WI38 (cell line): ENCODE results near the gene SCART1.

Experiments
- H3K4me3 ChIP-seq: 2 replicates; pipeline ENCODE4 v1.5.1; 2011; ENCODE audit warnings: low read depth, mild to moderate bottlenecking, control low read depth, low read length
- TF ChIP-seq, protein P1 (sequence below): IDR thresholded peaks from 2 replicates; pipeline ENCODE4 v1.5.1; 2012; ENCODE audit warnings: low read depth, mild to moderate bottlenecking, control low read depth, low read length

The SCART1 gene

DNA sequence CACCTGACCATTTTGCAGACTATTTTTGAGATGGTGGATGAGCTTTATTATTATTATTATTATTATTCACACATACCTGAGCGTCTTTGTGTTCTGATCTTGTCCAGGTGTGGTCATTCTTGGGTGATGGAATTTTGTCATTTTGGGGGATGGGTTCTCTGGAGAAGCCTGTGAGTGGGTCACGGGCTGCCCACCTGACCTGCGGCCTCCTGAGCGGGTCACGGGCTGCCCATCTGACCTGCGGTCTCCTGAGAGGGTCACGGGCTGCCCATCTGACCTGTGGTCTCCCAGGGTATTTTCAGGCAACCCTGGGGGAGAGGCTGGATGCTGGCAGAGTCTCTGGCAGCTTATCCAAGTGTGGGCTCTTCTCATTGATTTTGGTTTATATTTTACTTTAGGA lies 7.3 kb downstream of the SCART1 start:
- no peak overlapping the region for H3K4me3 ChIP-seq
- TF ChIP-seq, protein P1, sequence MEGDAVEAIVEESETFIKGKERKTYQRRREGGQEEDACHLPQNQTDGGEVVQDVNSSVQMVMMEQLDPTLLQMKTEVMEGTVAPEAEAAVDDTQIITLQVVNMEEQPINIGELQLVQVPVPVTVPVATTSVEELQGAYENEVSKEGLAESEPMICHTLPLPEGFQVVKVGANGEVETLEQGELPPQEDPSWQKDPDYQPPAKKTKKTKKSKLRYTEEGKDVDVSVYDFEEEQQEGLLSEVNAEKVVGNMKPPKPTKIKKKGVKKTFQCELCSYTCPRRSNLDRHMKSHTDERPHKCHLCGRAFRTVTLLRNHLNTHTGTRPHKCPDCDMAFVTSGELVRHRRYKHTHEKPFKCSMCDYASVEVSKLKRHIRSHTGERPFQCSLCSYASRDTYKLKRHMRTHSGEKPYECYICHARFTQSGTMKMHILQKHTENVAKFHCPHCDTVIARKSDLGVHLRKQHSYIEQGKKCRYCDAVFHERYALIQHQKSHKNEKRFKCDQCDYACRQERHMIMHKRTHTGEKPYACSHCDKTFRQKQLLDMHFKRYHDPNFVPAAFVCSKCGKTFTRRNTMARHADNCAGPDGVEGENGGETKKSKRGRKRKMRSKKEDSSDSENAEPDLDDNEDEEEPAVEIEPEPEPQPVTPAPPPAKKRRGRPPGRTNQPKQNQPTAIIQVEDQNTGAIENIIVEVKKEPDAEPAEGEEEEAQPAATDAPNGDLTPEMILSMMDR, result no peak

DNA sequence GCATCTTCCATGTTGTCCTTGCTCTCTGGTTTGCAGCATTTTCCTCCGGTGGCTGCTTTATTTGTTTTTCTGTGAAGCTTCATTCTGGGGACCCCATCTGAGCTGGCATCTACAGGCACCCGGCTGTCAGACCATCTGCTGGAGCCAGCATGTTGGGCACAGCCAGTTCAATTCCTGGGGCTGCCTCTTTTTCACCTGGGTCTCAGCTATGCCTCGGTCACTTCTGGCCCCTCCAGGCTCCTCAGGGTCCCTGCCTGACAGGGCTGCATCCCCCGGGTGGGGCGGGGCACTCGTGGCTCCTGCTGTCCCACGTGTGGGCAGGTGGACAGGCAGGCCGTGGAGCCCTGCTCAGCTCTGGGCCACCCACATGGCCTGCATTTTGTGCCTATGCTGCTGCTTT lies 8.1 kb downstream of the SCART1 start:
- TF ChIP-seq, protein P1, result no peak
- H3K4me3 ChIP-seq, result no peak overlapping the region

DNA sequence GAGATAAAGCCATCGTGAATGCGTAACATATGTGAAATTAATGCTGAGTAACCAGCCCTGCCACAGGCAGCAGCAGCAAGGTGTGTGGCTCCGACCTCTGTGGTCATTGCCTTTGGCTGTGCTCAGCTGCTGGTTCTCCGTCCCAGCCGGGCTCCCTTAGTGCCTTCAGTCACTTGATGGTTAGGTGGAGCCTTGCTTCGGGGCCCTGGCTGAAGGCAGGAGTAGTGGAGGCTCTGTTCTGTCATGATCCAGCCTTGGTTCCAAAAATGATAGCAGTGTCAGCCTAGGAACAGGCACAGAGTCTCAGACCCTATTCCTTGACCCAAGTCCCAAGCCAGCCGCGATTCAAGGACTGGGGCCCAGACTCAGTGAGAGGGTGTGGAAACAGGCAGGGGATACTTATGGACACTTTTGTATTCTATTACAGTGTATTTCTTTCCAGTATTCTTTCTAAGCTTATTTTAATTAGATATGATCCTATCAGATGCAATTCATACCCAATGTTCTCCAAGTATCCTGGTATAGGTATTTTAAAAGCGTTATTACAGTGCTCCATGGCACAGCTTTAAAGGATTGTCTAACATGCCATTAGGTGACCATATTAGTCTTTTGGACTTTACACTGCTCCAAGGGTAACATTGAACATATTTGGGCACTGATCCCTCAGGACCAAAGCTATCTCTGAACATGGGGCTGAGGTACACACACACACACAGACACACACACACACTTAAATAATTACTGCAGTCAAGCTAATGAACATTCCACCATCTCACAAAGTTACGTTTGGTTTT lies 9.0 kb downstream of the SCART1 start:
- TF ChIP-seq, protein P1, result no peak
- no peak overlapping the region for H3K4me3 ChIP-seq

DNA sequence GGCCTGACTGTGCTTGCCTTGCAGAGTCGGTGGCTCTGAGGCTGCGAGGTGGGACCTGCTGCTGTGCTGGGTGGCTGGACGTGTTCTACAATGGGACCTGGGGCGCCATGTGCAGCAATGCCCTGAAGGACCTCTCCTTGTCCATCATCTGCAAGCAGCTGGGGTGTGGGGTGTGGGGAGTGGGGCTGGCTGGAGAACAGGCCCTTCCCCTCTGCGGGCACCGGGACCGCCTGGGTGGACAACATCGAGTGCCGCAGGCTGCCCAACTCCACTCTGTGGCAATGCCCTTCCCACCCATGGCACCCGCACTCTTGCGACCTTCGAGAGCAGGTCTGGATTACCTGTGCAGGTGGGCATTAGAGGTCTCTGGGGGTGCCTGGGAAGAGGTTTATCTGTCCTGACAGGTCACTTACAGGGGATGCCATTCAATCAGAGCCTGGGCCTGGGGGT lies 10.9 kb downstream of the SCART1 start:
- TF ChIP-seq, protein P1, result no peak
- H3K4me3 ChIP-seq, result no peak overlapping the region

DNA sequence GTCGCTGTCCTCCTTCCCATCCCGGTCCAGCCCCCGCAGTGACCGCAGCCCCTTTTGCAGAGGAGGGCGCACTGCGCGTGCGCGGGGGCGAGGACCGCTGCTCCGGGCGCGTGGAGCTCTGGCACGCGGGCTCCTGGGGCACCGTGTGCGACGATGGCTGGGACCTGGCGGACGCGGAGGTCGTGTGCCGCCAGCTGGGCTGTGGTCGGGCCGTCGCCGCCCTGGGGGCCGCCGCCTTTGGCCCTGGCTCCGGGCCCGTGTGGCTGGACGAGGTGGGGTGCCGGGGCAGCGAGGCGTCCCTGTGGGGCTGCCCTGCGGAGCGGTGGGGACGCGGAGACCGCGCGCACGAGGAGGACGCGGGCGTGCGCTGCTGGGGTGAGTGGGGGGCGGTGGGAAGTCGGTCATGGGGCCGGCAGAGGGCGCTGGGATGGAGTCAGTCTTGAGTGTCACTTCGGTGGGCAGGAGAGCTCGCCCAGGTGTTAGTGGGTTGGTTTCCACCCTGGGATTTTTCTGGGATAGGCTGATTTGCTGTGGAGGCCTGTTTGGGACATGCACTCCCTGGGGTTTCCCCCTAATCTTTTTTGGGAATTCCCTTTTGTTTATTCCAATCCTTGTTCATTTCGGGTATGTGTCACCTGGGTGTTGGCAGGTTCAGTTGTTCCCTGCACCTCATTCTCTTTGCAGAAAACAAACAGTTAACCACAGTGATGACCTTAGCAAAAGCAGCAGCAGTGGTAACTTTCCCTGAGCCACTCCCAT lies 11.6 kb downstream of the SCART1 start:
- H3K4me3 ChIP-seq, result no peak overlapping the region
- TF ChIP-seq, protein P1, result no peak

DNA sequence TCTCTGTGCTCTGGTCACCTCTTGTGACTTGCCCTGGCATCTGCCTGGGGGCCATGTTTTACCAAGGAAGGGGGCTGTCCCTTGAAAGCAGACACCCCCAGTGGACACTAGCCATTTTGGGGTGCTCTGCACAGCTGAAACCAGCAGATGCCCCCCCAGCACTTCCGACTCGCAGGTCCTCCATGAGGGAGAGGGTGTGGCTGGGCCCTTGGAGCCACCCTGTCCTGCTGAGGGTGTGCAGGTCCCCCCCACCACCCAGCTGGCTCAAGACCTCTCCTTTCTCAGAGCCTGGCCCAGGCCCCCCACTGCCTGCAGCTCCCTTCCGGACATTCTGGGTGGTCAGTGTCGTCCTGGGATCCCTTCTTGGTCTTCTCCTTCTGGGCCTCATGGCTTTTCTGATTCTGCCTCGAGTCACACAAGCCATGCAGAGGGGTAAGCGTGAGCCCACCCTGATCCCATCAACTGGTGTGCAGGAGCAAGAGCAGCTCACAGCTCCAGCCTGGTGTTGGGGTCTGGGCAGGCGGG lies 12.3 kb downstream of the SCART1 start:
- TF ChIP-seq, protein P1, result no peak

More for the DNA sequence above, 12.3 kb downstream of the SCART1 start:
- no peak overlapping the region for H3K4me3 ChIP-seq
